HG03342 (cell line): ENCODE measurements around the gene CCDC88C.
A peak's percentile ranks its signal among the peaks of the same experiment; 100 is the strongest.

Experiments used
- ATAC-seq: cut with Tn5 transposase; IDR thresholded peaks from one replicate; pipeline ENCODE4 v1.9.1; 2021; ENCODE audit warnings: mild to moderate bottlenecking, moderate library complexity; ENCODE audit not compliant: unreplicated experiment

Gene CCDC88C

DNA sequence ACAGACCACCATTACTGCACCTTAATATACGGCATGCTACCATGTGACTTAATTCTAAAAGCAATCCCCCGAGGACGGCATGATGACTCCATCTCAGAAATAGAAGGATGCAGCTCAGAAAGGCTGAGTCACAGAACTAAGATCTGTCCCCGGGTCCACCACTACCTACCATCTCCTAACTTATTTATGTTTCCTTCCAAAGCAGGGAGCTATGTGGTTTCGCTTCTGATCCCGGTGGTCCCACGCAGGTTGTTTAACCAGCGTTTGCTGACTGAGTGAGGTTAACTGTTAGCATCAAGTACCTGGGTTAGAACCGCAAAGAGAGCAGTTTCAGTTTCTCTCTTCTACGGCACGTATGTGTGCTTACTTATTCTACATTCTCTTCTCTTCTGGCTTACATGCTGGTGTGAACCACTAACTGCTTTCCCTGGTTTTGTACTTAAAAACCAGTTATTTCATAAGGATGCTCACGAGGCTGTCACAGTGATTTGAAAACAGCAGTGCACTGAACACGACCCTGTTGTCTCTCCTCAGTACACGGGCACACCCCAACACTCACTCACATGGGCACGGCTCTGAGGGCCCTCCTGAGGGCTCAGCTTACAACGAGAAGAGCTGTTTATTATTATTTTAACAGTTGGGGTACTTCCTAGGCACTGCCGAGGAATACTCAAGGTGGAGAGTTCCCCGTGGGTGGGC lies 66.7 kb downstream of the CCDC88C start:
- peak; percentile 55 for ATAC-seq

DNA sequence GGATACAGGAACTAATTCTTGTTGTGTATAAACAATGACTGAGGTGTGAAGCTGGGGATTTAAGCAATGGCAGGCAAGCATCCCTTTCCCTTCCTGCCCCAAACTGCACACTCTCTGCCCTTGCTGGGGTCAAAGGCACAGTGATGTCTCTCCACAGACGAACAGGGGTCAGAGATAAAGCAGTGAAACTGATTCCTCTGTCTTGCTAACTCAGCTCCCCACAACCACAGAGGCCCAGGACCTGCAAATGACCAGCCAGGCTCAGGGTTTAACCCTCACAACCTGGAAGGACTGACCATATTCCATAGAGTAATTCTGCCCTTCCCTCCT lies 67.2 kb downstream of the CCDC88C start:
- no peak for ATAC-seq

DNA sequence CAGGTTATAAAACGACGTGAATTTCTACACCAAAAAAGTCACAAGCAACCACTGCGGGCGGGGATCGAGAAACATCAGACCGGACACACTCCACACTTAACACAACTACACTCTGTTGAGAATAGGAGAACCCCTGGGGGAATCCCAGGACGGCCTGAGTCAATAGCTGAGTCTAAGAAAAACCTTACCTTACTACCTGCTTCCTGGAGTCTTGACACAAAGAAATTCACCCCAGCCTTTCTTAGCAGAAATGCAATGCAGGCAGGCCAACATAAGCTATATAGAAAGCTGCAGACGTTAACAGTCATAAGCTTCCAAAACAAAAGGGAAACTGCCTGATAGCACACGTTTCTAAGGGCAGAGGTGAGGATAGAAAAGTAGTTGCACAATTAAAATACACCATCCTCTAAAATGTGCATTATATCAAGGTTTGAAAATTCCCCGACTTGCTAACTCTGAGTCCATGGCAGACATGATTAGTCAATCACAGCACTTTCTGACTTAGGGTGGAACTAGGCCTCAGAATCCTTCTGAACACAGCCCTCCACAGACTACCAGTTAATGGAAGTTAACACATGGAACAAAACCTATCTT lies 68.0 kb downstream of the CCDC88C start:
- ATAC-seq = peak; percentile 42

DNA sequence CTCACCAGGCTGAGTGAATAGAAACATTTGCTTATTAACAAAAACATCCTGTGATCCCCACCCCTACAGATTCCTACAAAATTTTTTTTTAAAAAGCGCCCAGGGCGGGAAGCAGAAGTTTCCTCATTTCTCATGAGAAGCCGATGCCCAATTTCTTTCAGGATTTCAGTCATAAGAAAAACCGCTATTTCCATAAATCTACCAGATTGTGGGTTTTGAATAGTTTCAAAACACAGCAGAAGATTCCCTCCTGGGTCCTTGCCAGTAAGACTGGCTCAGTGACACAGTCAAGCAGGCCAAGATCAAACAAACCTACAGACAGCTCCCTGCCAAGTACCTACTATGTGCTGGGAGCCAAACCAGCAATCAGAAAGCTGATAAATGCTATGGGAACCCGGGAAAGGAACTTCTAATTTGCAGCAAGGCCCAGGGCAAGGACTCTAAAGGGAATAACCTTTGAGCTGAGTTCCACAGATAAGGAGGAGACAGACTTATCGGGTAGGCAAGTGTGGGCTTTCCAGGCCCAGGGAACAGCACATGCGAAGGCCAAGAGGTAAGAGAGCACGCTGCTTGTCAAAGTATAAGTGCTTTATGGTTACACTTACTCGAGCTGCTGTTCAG lies 68.7 kb downstream of the CCDC88C start:
- ATAC-seq = no peak

DNA sequence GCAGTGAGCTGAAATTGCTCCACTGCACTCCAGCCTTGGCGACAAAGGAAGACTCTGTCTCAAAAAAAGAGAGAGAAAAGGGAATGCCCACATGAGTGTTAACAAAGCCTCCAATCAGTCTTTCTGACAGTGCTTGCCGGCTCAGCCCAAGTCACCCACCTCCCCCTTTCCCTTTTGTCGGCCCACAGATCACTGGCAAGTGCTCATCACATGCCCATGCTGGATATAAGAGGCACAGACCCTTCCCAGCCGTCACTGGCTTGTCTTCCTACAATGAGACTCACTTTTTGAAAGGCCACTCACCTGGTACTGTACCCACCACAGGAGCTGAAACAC lies 70.8 kb downstream of the CCDC88C start:
- ATAC-seq = no peak

DNA sequence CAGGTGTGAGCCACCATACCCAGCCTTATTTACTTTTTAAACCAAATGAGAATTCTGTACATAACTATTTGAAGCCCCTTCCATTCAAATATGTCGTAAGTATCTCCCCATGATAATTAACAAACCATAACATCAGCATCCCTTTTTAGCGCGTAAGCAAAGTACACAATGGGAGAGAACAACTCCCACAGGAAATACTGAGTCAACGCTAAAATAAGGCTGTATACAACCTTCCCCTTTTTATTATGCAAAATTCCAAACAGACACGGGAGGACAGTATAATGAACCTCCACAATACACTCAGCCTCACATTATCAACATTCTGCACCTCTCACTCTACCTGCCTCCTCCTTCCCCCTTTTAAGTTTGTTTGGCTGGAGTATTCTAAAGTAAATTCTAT lies 73.5 kb downstream of the CCDC88C start:
- ATAC-seq = no peak

DNA sequence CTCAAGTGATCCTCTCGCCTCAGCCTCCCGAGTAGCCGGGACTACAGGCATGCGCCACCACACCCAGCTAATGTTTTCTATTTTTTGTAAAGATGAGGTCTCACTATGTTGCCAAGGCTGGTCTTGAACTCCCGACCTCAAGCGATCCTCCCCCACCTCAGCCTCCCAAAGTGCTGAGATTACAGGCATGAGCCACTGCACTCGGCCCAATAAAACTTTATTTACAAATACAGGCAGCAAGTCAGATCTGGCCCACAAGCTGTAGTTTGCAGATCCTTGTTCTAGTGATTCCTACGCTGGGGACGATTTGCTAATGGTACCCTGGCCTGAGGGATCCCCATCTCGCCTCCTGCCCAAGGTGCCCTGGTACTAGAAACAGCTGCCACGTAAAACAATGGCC lies 74.6 kb downstream of the CCDC88C start:
- ATAC-seq = no peak

DNA sequence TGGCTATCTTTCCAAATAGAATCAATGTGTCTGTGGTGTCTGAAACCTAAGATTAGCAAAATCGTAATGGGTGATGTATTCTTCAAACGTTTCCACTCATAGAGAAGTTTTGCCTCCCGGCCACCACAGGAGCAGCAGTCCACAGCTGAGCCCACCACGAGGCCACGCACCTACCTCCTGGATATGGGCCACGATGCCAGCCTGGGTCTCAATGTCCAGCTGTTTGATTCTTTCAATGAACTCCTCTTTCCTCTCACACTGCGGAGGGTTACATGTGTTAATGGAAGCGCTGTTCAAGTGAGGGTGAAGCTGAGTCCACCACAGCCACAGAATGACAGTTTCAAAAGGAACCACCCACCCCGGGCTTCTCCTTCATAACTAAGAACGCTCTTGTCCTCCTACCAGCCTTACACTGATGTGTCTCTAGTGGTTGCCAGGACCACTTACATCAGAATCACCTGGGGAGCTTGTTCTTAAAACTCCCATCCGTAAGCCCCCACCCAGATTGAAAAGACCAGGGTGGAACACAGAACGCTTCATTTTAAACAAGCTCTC lies 75.3 kb downstream of the CCDC88C start:
- no peak for ATAC-seq

DNA sequence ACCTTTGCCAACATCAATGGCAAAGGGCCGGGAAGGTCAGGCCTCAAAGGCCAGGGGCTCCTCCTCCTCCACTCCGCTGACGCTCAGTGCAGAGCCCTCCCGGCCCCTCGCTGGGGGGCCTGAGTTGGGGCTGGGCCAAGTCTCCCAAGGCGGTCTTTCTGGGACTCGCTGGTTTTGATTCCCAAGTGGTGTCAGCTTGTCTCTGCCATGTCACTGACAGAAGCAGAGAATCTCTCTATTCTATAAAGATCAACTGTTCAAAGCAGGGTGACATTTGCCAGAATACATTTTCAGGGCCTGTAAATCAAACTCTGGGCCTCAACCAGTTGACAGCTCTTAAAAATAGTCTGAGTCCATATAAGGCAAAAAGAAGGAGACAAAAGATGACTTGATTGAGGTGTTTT lies 75.9 kb downstream of the CCDC88C start:
- no peak for ATAC-seq

DNA sequence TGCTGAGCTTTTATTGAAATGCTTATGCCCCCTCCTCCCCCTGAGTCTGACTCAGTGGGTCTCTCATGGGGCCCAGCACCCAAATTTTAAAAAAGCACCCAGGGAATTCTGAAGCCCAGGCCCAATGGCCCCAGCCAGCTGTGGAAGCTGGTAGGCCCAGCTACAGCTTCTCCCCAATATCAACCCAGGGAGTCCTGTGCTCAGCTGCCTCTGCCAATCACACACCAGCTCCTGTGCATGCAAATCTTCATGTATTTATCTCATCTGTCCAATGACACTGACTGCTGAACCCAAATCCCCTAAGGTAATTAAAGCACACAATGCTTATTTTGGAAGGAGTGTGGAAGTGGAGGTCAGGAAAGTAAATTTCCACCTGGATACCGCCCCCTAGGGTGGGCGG lies 76.3 kb downstream of the CCDC88C start:
- no peak for ATAC-seq

DNA sequence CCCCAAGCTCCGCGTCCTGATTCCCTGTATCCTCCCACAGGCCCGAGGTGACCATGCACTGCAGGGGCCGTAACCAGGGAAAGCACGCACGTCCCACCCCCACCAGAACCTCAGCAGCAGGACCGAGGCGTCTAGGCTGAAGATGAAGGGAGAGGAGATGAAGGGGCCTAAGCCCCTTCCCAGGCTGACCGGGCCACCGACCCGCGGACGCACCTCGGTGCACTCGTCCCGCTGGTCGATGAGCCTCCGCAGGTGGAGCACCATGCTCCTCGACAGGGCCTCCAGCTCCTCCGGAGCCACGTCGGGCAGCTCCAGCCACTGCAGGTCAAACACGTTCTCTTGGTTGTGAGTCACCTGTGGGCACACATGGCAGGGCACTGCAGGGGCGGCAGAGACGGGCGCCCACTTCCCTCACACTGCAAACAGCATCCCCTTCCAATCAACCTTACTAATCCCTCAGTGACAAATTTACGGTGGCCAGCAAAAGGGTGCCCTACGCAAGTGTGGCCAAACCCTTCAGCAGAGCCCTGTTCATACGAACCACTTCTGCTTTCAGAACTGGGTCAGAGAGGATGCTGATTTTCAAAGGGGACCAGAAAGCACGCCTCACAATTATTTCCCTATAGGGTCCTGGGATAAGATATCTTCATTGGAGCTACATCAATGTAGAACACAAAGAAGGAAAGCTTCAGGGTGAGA lies 77.8 kb downstream of the CCDC88C start:
- no peak for ATAC-seq

DNA sequence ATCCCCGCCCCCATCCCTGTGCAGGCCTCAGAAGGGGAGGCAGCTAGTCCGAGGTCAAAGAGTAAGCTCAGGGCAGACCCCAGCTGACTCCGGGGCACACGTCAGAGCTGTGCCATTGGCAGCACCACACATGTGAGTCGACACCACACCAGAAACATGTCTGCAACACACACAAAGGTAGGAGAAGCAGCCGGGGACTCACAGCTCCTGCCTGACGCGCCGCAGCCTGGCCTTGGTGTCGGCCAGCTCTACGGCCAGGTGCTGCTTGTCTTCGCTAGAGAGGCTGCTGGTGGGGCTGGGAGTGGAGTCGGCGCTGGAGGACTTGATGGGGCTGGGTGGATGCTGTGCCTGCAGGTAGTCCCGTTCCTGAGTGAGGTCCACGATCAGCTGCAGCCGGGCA lies 78.5 kb downstream of the CCDC88C start:
- no peak for ATAC-seq

DNA sequence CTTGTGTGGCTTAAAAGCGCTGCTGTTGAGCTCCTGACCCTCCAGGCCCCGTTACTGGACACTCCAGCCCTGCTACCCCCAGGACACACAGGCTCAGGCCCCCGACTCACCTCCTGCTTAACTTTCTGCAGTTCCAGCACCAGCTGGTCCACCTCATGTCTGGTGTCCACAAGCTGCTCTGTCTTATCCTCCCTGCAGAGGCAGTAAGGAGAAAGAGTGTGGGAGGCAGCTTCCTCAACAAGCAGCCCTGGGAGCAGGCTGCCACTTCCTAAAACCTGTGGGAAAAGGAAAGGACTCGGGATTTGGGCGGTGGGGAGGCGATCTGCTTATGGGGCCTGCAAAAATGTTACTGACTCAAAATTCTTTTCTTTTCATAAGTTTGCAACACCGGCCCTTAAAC lies 79.2 kb downstream of the CCDC88C start:
- no peak for ATAC-seq

DNA sequence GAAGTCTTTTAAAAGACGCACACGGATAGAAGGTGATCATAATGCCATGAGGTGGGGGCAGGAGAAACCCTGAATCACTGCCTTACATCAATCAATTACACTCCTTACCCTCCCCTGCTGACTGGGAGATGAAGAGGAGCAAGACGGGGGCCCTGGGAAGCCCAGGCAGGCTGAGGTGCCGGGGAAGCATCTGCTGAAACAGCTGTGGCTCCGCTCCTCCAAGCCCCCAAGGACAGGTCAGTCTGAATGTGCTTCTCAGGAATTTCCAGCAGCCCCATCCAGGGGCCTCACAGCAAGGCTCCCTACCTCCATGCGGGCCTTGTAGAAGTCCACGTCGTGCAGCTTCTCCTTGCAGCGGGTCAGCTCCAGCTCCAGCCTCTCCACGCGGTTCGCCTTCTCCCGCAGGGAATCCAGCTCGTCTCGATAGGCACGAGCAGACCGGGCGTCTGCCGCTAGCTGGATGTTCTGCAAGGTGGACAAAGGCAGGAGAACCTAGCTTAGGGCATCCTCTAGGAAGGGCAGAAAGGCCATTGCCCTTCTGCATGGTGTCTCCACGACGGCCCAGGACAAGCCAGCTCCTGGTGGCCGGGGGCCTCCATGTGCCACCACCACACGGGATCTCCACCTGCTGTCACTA lies 79.8 kb downstream of the CCDC88C start:
- no peak for ATAC-seq

DNA sequence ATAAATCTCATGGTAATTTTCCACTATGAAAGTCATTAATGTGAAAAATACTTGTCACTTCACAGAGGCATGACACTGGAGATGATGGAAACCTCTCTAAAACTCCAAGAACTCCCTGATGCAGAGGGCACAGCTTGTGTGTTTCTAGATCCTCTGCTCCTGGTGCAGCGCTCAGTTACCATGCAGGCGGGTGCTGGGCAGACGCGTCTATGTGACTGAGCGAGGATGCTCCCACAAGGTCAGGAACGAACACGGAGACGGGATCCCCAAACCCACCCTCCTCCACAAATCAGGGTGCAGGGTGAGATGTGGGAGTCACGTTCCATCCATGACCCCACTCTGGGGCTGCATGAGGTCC lies 81.5 kb downstream of the CCDC88C start:
- no peak for ATAC-seq

DNA sequence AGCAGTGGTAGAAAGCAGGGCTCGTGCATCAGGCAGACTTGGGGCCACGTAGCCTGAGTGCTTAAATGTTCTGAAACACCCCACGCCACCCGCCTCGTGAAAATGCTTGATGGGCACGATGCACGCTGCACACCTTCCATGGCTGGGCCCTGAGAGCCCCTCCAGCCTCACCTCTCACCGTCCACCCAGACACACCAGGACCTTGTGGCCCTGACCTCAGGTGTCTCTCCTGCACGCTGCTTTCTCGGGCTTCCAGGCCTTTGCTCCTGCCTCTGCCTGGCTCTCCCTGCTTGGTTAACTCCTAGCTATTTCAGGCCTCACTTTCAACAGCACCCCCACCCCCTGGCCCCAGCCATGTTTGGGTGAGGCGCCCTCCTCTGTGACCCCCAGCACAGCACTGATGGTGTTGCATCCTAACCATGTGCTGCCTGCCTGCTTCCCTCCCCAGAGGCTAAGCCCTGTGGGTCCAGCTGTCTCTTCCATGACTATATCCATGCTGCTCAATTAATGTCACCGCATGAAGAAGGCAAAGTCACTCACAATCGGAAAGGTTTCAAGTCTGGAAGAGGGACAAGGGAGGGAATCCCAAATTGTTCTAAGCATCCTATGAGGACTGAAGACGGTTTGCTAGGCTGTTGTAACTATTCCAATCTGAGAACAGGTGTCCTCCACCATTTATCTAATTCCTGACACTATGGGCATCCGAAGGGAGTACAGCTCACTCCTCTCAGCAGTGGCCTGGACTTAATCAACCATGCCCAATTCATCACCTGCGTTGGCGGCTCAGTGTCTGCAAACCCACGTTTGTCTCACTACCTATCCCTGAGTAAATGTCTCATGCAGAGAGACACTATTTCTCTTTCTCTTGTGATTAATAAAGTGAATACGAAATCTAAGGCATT lies 82.2 kb downstream of the CCDC88C start:
- no peak for ATAC-seq

DNA sequence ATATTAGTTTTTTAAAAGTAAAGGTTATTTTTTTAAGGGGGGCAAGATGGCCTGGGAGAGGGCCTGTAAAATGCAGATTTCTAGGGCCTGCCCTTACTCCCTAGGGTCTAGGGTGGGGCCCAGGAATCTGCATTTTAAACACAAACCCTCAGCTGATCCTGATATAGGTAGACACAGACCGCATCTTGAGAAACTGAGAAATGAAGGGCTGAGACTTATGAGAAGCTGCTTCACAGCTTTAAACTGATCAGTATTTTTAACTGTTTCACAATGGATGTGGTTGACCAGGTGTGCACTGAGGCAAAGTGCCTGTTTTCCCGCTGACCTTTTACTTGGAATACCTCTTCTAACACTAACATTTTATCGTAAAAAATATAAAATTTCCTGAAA lies 84.0 kb downstream of the CCDC88C start:
- no peak for ATAC-seq

DNA sequence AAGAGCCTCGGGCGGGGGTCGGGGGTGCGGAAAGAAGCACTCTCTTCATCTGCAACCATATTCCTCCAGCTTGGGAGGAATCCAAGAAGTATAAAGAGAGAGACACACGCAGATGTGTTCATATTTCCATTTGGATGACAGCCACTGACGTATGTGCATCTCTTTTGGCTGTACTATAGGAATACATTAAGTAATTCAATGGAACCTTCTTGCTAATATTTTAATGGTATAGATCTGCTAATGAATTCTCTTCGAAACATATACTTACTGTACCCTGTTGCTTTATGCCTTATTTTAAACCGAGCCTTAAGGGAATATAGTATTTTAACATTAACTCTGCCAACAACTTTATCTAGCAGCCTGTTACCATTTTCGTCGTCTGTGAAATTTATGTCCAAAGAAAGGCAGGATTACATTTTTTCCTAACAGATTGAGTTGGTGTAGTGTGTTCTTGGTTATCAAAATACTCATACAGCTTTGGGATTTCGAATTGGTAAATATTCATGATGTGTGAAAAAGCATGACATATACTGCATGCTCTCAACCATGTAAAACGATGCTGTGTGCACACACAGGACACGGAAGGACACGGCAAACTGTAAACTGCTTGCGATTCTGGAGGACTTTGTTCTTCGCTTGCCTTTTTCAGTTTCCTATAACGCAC lies 84.5 kb downstream of the CCDC88C start:
- no peak for ATAC-seq

DNA sequence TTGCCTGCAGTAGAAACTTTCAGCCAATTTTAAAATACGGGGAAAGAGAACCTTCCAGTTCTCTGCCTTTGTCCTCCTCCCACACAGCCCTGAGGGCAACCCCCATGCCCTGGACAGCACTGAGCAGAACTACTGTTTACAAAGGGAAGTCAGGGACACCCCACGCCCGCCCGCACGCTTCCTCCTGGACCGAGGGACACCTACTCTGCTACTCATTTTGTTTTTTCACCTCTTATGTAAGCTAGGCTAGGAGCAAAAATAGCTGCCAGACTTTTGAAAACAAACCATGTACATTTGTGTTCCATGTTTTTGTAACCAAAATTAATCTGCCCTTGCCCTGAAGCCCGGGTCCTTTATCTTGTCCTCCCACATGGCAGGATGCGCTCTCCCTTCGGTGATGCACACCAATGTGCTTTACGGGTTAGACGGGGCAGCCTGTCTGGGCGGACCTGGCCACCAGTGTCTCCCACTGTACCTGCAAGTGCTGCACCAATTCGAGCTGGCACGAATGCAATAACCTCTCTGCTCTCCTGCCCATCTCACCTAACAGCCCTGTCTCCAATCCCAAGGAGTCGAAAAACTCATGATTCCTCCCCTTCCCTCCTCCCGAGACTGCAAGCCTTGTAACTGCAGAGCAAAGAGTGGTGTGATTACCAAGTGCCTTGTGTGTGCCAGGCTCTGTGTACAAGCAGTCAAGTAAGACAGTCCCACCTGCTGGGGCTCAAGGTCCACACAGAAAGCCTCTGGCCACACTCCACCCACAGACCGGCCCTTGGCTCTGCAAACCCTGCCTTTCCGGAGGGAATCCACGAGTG lies 85.2 kb downstream of the CCDC88C start:
- ATAC-seq = no peak
